ENCODE data around the gene SLC44A3.

GRCh38 chr1:94819238-94819944, 766 bp upstream of the SLC44A3 start:
- TF ChIP-seq CTCF (IDR thresholded peaks at IDR 0.05) (no peak), POLR2AphosphoS5 (IDR thresholded peaks at IDR 0.05) (no peak), POLR2A (IDR thresholded peaks at IDR 0.05) (no peak)
